Germinal center (tissue), 1 donor: Measurements from ENCODE around the gene FADS1.

Source experiments
- DNase-seq: peaks from one replicate; pipeline ENCODE4 v3.0.0; 2012; ENCODE audit warnings: mixed read lengths, low spot score

Gene FADS1

GRCh38 chr11:61760946-61761345, 55.9 kb downstream of the FADS1 start:
- DNase-seq, result no peak

- DNase-seq, result no peak
These were observed 59.5 kb downstream of the FADS1 start for GRCh38 chr11:61757213-61757862.

- DNase-seq, result no peak
These were observed 60.2 kb downstream of the FADS1 start for GRCh38 chr11:61756452-61757212.

GRCh38 chr11:61756147-61756451, 60.7 kb downstream of the FADS1 start:
- DNase-seq, result no peak

- DNase-seq, result no peak
These were observed 62.0 kb downstream of the FADS1 start for GRCh38 chr11:61754534-61755482.

- DNase-seq, result no peak
These were observed 63.1 kb downstream of the FADS1 start for GRCh38 chr11:61753672-61754071.

GRCh38 chr11:61752925-61753521, 63.8 kb downstream of the FADS1 start:
- no peak for DNase-seq

- peak; percentile 65 for DNase-seq
These were observed 64.5 kb downstream of the FADS1 start, which contains the start of gene MYRF for GRCh38 chr11:61752117-61752924. TSS of gene MYRF (plus strand) at chr11:61752636. CDS start at chr11:61752745, 109 bp downstream.

GRCh38 chr11:61751384-61751783, 65.4 kb downstream of the FADS1 start:
- DNase-seq, result no peak

- no peak for DNase-seq
These were observed 66.1 kb downstream of the FADS1 start for GRCh38 chr11:61750631-61751273.
